Stimulated activated CD8-positive, alpha-beta memory T cell treated with anti-CD3 and anti-CD28 coated beads, Interleukin-2, amount 100 ng/mL, for 48 hours (primary cell): Measurements from ENCODE around the gene C3orf62.
A peak's percentile ranks its signal among the peaks of the same experiment; 100 is the strongest.

Experiments
- DNase-seq, 2 donors: peaks; one replicate each; pipeline ENCODE4 v3.0.0-alpha.2; 2020; ENCODE audit warnings: low read depth in 2 of 2

The C3orf62 gene

DNA sequence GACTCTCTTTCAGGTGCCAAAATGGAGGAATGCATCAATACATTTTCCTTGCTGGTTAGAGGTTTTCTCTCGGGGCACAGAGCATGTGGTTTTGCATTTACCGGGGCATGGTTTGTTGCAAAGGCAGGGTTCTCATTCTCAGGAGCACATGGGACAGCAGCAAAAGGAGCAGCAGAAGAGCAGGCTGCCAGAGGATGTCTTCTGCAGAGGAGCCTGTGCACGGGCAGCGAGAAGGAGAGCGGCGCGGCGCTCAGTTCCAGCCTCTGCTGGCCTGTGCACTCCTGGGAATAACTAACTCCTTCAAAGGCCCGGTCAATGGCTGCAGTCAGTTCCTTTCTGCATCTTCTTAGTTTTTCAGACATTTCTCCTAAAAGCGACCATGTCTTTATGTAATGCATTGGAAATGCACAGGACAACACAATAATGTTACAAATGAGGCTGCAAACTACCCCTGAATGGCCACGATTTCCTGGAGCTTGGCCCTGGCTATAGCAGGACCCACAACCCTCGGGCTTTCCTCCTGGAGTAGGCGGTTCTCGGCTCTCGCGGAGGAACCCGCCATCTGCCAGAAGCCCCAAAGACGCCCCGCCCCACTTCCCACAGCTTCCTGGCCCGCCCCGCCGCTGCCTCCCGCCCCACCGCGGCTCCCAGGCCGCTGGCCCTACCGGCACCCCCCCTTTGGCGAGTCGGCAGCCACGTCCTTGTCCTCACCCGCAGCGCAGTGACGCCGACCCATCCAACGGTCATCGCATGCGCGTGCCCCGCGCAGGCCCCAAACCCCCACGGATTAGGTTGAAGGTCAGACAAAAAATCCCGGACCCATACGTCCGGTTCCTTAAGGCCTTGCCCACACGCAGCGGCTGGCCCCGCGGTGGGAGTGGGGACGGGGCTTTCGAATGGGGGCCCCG lies at the start of gene C3orf62:
C3orf62 (minus strand) TSS at position 758 of the 908 bp plus-strand sequence; CDS start at position 398, 360 bp downstream.
- DNase-seq = peak; percentile 76 to 82

DNA sequence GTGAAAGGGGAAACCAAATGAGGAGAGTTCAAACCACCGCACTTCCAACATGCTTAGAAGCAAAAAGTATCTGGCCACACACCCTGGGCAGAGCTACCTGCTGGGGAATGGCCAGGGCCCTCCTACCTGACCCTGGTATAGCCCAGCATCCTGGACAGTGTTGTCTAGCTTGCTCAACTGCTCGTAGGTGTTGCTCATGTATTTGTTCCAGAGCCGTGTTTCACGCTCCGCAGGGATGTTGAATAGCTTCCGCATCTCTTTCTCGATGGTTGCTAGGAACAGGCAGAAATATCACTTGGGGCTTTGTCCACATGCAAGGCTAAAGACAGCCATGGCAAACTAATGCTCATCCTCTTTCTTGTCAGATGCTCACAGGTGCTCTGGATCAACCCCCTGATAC lies 47.7 kb upstream of the C3orf62 start:
- no peak for DNase-seq

DNA sequence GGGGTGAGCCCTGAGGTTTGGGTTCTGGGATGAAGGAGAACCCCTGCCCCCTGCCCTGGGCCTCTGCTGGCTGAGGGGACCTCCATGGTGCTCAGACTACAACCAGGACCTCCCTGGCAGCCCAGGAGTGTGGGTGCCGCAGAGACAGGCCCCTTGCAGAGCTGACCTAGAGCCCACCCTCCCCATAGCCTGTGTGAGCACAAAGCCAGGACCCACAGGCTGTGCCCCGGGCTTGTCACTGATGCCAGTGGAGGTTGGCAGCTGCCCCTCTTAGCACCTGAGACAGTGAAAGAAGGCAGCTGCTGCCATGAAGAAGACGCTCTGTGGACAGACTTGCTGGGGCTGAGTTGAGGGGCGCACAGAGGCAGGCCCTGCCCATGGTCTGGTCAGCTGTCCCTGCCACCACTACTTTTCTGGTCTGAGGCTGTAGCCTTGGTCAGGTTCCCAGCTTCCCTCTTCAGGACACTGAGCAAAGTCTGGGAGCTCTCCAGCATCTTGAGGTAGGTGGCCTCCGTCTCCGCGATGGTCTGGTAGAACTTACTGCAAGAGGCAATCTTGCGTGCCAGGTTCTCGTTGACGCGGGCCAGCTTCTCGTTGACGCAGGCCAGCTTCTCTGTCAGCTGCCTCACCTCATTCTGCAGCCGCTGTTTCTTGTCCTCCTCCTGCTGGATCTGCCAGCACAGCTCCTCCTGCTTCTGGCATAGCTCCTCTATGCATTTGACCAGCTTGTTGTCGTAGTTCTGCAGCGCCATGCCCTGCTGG lies 39.8 kb upstream of the C3orf62 start:
- no peak for DNase-seq

DNA sequence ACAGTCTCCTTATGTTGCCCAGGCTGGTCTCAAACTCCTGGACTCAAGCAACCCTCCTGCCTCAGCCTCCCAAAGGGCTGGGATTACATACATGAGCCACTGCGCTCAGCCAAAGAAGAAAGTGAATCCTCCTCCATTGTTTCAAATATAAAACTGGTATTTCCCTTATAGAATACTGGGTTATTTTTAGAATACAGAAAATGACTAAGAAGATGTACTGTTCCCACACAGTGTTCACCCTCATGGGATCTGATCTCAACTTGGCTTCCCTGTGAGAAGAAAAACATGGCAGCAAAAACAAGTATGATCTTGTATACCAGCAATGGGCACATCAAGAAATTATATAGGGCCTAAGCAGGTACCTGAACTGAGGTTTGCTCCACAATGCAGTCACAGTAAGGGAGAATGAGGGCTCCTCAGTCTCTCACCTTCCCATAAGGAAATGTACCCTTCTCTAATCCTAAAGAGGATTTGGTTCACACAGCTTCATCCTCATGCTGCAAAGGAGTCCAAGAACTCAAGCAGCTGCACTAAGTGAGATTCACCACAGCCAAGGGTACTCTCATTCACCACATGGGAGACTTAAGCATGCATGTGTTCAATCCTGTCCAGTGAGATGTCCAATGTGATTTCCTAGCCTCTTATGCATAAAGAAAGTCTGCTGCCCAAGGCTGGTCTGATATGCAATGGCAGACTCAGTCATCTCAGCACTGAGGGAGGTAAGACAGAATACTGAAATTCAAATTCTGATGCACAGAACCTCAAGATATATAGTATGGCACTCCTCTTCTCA lies 37.1 kb upstream of the C3orf62 start:
- no peak for DNase-seq

DNA sequence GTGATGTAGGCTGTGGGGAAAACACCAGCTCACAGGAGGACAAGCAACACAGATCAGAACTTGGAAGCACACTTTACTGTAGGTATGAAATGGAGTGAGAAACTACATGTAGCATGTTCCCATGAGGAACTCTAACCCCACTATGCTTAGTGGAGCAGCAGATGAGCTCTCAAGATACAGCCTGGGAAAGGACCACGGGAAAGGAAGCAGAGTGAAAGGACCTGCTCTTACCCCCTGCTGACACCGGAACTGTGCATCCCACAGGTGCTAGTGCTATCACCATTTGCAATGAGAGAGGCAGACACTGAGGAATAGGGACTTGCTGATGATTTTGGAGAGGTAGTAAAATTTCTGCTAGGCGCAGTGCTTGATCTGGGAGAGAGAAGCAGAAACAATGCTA lies 34.3 kb upstream of the C3orf62 start:
- DNase-seq = no peak

DNA sequence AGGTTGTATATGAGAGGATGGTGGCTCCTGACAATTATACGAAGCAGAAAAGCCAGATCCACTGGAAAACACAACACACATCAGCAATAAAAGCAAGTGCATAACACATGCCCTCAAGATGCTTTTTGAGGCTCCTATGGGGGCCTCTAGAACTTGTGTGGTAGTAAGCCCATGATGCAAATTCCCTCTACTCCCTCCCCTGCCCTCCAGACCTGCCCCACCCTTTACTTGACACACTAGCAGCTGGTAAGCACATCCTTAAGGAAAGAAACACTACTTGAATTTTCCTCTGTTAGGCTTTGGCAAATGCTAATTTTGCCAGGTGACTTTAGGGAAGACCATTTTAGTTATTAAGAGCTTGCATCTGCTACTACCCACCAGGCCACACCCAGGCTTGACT lies 33.6 kb upstream of the C3orf62 start:
- no peak for DNase-seq

DNA sequence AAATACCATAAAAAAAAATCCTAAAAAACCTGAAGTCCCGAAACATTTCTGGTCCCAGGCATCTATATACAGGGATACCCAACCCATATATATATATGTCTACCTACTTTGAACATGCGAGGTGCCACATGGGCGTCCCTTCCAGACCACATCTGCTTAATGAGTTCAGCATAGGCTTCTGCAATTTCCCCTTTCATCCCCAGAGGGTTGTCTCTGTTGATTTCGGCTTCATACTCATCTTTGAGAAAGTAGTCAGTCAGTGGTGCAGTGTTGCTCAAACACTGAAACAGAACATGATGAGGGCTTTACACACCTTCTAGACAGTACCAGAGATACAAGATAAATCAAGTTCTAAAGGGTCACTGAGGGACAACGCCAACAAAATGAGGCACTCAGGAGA lies 28.6 kb upstream of the C3orf62 start:
- no peak for DNase-seq

DNA sequence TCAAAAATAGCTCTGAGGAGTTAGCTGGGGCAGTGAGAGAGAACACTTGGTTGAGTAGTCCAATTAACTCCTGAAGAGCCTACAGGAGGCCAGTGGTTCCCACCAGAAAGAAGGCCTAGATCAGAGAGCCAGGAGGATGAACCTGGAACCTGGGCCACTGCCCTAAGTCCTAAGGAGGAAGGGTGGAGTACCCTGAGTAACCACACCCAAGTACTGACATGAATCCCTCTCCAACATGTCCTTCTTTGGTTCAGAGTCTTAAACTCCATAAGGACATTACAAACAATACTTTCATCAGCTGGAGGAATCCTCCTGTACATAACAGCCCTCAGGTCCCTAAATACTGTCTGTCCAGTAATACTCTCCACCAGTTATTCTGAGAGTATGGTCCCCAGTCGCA lies 25.6 kb upstream of the C3orf62 start:
- no peak for DNase-seq

DNA sequence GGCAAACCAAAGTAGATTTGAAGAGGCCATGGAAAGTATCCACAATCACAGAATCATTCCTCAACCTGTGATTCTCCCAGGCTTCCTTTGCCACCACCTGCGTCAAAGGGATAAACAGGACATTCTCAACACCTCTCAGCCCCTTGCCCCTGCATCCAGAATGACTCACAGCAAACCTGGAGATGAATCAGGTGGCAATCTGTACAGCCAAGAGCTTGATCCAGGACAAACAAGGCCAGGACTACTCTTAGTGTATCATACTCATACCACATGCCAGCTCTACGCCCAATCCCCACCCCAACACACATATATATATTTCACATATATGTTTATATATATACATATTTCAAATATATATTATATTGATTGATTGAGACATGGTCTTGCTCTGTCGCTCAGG lies 23.6 kb upstream of the C3orf62 start:
- DNase-seq = no peak

DNA sequence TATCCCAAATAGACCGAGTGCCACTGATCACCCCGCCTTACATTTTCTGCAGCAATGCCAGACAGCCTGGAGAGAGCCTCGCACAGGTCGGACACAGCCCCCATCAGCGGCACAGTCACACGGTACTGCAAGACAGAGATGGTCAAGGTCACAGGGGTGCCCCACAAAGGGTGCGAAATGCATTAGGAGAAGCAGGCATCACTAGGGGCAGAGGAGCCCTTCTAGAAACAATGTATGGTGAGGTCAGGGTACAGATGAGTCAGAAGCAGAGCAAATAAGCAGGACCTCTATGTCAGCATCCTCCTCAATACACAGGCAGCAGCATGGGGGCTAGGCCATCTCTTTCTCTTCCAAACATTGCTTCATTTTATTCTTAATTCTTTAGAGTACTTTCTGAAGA lies 21.5 kb upstream of the C3orf62 start:
- DNase-seq = no peak

DNA sequence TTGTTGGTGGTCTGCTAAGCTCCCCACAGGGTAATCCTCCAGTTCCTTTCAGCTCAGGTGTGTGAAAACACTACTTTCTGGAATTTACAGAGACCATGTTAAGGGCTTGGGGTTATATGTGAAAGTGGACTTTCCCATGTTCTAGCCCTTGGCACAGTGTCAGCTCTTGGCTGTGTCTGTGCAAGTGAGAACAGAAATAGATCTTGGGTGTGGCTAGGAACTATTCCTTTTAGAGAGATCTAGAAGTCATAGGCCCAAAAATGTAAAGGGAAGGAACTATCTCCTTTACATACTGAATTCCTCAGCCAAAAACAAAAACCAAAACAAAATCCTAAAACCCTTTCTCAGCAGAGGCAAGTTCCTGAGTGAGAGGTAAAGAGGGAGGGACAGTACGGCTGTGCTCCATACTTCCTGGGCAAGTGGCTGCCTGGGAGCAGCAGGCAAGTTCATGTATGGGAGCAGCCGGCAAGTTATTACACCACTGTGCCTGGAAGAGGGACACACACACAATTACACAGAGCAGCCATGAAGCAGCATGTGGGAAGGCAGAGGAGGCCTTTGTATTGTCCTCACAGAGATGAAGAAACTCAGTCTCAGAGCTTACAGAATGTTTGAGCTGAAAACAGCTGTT lies 19.9 kb upstream of the C3orf62 start:
- no peak for DNase-seq

DNA sequence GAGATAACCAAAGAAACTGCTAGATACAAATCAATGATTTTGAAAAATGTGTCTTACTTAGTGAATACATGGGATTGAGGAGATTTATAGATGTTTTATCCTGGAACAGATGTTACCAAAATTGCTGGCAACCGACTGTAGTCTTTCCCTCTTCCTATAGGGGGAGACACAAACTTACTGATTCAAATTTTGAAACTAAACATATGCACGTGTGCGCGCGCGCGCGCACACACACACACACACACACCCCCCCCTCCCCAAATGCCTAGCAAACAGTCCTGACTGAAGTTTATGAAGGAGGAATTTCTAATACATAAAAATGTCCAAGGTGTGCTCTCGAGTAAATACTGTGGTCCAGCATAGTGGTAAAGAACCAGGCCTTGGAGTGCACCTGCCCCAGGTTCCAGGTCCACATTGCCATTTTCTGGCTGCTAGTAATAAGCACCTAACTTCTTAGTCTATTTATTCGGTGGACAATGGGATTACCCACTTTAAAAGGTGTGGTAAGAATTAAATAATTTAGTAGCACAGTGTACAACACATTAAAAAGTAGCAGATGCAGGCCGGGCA lies 18.5 kb upstream of the C3orf62 start:
- no peak for DNase-seq

DNA sequence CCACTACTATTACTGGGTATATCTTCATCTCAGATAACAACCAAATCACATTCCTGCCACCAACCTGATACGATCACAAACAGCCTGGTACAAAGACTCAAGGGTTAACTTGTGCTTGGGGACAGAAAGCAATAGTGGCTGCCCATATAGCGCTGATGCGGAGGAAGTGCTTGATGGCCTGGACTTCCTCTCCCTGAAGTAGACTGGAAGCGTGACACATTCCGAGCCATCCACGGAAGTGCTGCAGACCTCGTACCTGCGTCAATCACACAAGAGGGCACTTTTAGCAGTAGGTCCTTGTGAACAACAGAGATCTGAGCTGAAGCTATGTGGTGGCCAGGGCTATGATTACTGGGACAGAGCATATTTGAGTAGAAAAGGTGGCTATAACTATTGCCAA lies 17.3 kb upstream of the C3orf62 start:
- DNase-seq = no peak

DNA sequence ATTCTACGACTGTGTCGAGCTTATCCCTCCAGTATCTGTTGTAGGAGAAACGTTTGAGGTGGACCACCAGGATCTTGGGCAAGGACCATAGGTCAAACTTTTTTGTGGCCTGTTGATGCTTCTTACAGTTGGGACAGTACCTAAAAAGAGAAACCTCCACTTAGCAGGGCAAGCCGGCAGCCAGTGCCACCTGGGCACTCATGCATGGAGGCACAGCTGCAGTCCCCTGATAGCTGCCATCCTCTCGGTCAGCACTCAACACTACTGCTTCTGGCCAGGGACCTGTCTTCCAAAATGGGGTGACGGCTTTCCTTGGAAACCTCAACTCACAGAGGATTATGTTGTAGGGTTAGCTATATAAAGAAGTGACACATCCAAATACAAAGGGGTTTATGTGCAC lies 7.0 kb upstream of the C3orf62 start:
- no peak for DNase-seq

DNA sequence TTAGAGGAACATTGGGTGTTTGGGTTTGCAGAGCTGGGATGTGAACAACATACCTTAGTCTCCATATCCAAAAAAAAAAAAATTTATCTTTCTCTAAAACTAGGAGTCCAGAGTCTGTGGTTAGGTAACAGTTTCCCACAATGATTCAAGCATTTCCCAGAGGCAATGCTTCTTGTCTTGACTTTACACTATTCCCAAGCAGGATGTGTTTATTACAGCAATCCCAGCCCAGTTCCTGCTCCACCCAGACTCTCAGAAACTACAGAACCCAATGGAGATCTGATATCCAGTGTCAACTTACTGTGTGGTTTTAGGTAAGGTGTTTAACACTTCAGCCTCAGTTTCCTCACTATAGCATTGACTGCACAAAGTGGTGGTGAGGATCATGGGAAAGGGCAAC lies 2.3 kb upstream of the C3orf62 start:
- no peak for DNase-seq

DNA sequence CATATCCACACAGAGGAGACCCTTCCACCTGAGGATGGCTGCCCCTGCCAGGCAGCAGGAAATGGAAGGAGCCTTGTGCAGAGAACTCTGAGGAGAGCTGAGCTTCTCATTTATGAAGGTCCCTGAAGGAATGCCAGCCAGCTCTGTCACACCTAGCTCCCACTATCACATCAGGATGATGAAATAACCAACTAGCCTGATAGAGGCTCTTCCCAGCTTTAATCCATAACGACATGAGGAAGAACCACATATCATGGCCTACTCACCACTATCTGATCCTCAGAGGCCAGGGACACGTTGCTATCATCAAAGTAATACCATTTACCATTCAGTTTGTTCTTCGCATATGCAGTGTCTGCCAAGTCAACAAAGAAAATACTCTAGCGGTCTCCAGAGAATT lies 1.5 kb upstream of the C3orf62 start:
- no peak for DNase-seq

DNA sequence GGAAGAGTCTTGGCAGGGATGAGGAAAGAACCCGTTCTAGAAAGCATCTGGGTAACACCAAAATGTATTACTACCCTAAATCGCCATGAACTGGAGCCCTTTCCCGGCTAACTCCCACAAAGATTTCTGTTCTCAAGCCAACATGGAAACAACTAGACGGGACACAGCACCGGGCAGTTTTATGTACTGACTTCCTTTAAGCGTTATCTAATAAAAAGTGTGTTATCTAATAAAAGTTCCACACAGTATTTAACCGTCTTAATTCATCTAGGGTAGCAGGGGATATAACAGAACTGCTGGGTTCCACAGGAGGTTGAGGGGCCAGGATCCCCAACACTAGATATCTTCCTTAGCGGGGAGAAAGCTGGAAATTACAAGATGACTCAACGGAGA lies 347 bp upstream of the C3orf62 start:
- no peak for DNase-seq

DNA sequence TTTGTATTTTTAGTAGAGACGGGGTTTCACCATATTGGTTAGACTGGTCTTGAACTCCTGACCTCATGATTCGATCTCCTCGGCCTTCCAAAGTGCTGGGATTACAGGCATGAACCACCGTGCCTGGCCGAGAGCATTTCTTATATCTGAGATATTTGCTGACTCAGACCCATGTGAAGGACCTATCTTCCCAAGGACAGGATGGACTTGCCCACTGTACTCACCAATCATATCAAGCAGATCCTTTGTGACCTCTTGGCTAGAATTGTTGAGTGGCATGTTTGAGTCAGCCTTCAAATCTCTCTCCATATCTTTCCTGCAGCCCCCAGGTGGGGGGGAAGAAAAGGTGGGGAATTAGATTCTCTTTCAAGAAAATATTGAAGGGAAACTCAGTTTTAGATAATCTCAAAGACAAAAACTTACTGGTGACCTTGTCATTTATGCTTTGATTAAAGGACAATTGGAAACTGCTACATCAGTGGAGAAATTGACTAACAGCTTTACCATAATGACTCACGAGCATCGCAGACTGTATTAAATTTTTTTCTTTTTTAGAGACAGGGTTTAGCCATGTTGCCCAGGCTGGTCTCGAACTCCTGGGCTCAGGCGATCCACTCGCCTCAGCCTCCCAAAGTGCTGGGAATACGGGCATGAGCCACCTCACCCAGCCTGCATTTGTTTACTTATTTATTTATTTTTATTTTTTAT lies 3.1 kb downstream of the C3orf62 start:
- no peak for DNase-seq

DNA sequence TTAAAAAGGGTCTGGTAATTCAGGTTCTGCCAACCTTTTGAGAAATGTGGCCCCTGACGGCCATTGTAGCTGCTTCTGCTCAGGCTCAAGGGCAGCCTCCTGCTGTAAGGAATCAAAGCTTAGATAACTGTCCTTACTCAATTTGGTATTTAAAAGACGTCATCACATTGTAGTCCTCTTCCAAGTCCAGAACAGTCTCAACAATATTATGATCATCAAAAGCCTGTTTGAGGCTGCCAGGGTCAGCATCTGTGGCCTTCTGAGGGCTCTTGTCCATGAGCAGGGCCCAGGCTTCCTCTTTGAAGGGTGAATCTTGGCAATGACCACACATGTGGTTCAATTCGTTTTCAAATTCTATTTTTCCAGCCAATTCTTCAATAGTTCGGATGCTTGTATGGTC lies 6.0 kb downstream of the C3orf62 start:
- no peak for DNase-seq

DNA sequence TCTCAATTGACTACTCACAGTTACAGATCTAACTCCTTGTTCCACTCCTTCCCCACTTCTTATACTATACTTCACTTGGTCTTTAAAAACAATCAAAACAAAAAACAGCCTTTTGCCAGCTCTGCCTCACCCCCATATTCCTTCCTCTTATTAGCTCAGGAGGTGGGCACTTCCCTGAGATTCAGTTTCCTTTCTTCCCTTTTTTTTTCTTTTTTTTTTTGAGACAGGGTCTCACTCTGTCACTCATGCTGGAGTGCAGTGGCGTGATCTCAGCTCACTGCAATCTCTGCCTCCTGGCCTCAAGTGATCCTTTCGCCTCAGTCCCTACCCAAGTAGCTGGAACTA lies 6.9 kb downstream of the C3orf62 start:
- DNase-seq = no peak
